Activated CD8-positive, alpha-beta T cell treated with anti-CD3 and anti-CD28 coated beads for 36 hours (primary cell): Measurements from ENCODE around the gene MTG2. TPM values are rescaled to one million over a fixed set of nuclear protein-coding genes. Genes with fewer than 3 reads are reported as not detected.

Source experiments
- ATAC-seq: fragments of 200-7000 bp; cut with Tn5 transposase; one replicate; pipeline ENCODE4 v1.10.0; 2021; ENCODE audit warnings: mild to moderate bottlenecking, moderate library complexity
- CTCF ChIA-PET: fragments of 350-600 bp; sonication (Branson Sonifier 250); formaldehyde crosslinking; loops from one replicate; lab custom pipeline; 2021; ENCODE audit warnings: antibody characterized with exemption; lab: Charles Lee
- POLR2A ChIA-PET: fragments of 350-600 bp; sonication (Branson Sonifier 250); formaldehyde crosslinking; loops from one replicate; lab custom pipeline; 2021; ENCODE audit warnings: antibody characterized with exemption; lab: Charles Lee
- DNase-seq: peaks from one replicate; pipeline ENCODE4 v3.0.0-alpha.2; 2020
- H3K27ac Mint-ChIP-seq: one replicate; pipeline ENCODE4 v1.8.0; 2021; ENCODE audit warnings: mild to moderate bottlenecking, mixed read lengths
- H3K27me3 Mint-ChIP-seq: one replicate; pipeline ENCODE4 v1.8.0; 2021; ENCODE audit warnings: mixed read lengths
- H3K36me3 Mint-ChIP-seq: one replicate; pipeline ENCODE4 v1.8.0; 2021; ENCODE audit warnings: low read depth, mixed read lengths
- H3K4me1 Mint-ChIP-seq: one replicate; pipeline ENCODE4 v1.8.0; 2021; ENCODE audit warnings: low read depth, mixed read lengths
- H3K4me3 Mint-ChIP-seq: one replicate; pipeline ENCODE4 v1.8.0; 2021; ENCODE audit warnings: mild to moderate bottlenecking, moderate library complexity, mixed read lengths
- H3K9me3 Mint-ChIP-seq: one replicate; pipeline ENCODE4 v1.8.0; 2021; ENCODE audit warnings: mixed read lengths
- intact Hi-C: fragments of 100-400 bp; cut with micrococcal nuclease; formaldehyde crosslinking; loops from one replicate; pipeline ENCODE4 v1.10.0; 2022
- total RNA-seq, 2 experiments: library from RNA; stranded (reverse); gene quantifications; one replicate each; pipeline ENCODE4 v1.2.3, GENCODE V29; 2021
- TF ChIP-seq, protein P1 (sequence below): fragments of 200-600 bp; IDR thresholded peaks from one replicate; pipeline ENCODE4 v1.8.0; 2022; ENCODE audit warnings: antibody characterized with exemption, mild to moderate bottlenecking

MTG2 gene
- total RNA-seq, 2 experiments from 2014 or later = 36.5 to 40.5 TPM

DNA sequence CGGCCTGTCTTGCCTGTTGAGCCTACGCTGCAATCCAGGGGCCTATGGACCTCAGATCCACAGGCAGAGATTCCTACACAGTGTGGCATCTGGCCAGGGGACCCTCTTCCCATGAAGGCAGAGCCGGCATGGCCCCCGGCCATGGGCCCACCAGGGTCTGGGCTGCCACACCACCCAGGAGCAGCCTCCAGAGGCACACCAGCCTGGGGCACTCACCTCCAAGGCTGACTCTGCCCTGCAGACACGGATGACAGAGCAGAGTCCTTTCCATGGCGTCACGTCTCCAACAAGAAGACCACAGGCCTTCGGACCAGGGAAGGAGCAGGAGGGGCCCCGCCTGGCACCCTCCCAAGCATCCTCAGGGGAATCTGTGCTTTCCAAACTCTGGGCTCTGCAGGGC, 40.7 kb downstream of the MTG2 start:
- no peaks in the 10 kb centered on the region for H3K4me1 Mint-ChIP-seq
- no peak overlapping the region for H3K27ac Mint-ChIP-seq
- ATAC-seq = no peak
- TF ChIP-seq, protein P1, sequence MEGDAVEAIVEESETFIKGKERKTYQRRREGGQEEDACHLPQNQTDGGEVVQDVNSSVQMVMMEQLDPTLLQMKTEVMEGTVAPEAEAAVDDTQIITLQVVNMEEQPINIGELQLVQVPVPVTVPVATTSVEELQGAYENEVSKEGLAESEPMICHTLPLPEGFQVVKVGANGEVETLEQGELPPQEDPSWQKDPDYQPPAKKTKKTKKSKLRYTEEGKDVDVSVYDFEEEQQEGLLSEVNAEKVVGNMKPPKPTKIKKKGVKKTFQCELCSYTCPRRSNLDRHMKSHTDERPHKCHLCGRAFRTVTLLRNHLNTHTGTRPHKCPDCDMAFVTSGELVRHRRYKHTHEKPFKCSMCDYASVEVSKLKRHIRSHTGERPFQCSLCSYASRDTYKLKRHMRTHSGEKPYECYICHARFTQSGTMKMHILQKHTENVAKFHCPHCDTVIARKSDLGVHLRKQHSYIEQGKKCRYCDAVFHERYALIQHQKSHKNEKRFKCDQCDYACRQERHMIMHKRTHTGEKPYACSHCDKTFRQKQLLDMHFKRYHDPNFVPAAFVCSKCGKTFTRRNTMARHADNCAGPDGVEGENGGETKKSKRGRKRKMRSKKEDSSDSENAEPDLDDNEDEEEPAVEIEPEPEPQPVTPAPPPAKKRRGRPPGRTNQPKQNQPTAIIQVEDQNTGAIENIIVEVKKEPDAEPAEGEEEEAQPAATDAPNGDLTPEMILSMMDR = no peak
- H3K9me3 Mint-ChIP-seq = no peaks in the 10 kb centered on the region
- CTCF ChIA-PET = no interaction called here
- H3K27me3 Mint-ChIP-seq = peaks cover 36% of the 10 kb centered on the region
- DNase-seq = no peak
- POLR2A ChIA-PET = no interaction called here
- intact Hi-C loops = no loop called here
- H3K36me3 Mint-ChIP-seq = no peaks in the 10 kb centered on the region
- H3K4me3 Mint-ChIP-seq = no peak overlapping the region

DNA sequence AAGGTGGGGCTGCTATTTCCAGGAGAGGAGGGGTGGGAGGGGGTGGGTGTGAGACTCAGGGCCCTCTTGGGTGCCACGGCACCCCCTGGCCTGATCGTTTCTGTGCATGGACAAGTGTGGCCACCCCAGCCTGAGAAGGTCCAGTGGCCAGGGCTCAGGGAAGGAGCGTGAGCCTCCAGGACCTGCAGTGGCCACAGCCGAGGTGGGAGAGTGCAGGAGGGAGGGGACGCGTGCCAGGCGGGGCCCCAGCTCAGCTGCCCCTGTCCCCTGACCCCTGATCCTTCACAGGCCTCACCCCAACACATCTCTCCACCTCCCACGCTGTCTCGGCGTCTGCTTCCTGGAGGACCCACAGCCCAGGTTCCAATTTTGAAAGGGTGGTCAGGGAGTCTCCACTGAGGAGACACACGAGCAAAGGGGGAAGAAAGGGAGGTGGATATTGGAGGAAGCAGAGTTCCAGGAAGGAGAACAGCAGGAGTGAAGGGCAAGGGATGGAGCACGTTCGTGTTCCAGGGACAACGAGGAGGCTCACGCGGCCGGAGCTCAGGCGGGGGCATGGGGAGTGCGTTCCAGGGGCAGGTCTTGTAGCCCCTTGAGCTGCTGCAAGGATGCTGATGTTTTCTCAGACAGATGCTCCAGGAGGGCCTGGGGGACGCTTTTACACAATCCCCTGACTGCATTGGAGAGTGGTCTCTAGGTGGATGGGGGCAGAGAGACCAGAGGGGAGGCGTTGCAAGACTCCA, 41.5 kb downstream of the MTG2 start:
- no peak for DNase-seq
- POLR2A ChIA-PET = no interaction called here
- intact Hi-C loops = no loop called here
- Mint-ChIP-seq H3K27me3 (peaks cover 29% of the 10 kb centered on the region), H3K36me3 (no peaks in the 10 kb centered on the region), H3K4me3 (no peak overlapping the region), H3K27ac (no peak overlapping the region), H3K4me1 (no peaks in the 10 kb centered on the region), H3K9me3 (no peaks in the 10 kb centered on the region)
- no peak for ATAC-seq
- TF ChIP-seq, protein P1 = no peak
- CTCF ChIA-PET = no interaction called here

DNA sequence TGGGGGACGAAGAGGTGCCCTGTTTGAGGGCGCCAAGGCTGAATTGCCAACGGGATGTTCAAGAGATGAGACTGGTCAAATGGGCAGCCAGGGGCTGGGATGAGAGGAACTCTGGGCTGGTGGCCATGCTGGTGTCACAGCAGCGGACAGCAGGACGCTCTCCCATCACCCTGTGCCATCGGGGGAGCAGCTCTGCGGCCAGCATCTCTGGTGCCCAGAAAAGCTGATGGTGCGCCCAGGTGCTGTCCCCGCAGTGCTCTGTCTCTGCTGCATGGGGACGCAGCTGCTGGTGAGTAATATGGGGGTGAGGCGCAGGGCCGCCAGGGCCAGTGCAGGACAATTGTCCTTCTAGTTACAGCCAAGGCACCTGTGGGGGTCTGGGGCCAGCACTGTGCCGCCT, 42.2 kb downstream of the MTG2 start:
- H3K4me1 Mint-ChIP-seq = no peaks in the 10 kb centered on the region
- intact Hi-C loops = no loop called here
- H3K4me3 Mint-ChIP-seq = no peak overlapping the region
- H3K27me3 Mint-ChIP-seq = peaks cover 29% of the 10 kb centered on the region
- CTCF ChIA-PET = no interaction called here
- H3K36me3 Mint-ChIP-seq = no peaks in the 10 kb centered on the region
- POLR2A ChIA-PET = no interaction called here
- no peaks in the 10 kb centered on the region for H3K9me3 Mint-ChIP-seq
- DNase-seq = no peak
- no peak overlapping the region for H3K27ac Mint-ChIP-seq
- ATAC-seq = no peak
- TF ChIP-seq, protein P1 = no peak

DNA sequence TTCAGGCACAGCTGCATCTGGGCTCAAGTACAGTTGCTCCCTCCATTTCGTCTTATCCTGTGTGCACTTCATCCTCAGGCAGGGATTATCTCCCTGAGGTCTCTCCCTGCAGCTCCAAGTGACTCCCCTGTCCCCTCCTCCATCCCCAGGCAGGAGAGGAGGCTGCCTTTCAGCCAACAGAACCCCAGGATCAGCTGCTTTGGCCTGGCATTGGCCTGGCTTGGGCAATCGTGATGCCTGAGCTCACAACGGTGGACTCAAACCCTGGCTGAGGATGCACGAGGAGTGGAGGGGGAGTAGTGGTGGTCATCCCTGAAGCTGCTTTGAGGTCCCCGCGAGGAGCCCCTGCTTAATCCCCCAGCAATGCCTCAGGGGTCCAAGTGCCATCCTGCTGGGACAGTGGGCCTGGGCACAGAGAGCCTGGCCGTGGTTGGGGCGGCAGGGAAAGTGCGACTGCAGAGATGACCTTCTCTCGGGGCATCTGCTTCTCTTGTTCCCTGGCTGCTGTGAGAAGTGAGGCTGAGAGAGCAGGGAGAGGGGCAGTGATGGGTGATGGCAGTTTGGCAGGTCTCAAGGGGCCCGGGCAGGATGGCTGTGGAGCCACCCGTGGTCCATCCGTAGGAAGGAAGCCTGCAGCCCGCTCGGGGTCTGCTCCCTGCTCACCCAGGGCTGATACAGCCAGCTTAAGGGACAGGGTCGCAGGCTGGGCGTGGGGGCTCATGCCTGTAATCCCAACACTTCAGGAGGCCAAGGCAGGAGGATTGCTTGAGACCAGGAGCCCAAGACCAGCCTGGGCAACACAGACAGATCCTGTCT, 43.2 kb downstream of the MTG2 start:
- ChIA-PET CTCF (no interaction called here), POLR2A (no interaction called here)
- ATAC-seq = no peak

More for the DNA sequence above, 43.2 kb downstream of the MTG2 start:
- H3K27ac Mint-ChIP-seq = no peak overlapping the region
- H3K4me3 Mint-ChIP-seq = no peak overlapping the region
- intact Hi-C loops = no loop called here
- no peaks in the 10 kb centered on the region for H3K9me3 Mint-ChIP-seq
- TF ChIP-seq, protein P1 = no peak
- no peaks in the 10 kb centered on the region for H3K36me3 Mint-ChIP-seq
- peaks cover 26% of the 10 kb centered on the region for H3K27me3 Mint-ChIP-seq
- no peaks in the 10 kb centered on the region for H3K4me1 Mint-ChIP-seq
- no peak for DNase-seq
